ENCODE data around the gene SLC35F4. TPM values are rescaled to one million over a fixed set of nuclear protein-coding genes. Genes with fewer than 3 reads are reported as not detected.

SLC35F4 gene
- total and polyA plus RNA-seq, 2 of the 4 experiments (the other 2 are of a cell fraction): not detected

GRCh38 chr14:57714487-57714931 lies 151.4 kb downstream of the SLC35F4 start:
- Histone ChIP-seq H3K79me1 (ENCODE audit: low read depth in 1 of 2, low read length in 2 of 2) (no peaks in the 10 kb centered on the region), H2BK120ac (ENCODE audit: low read depth, low read length) (no peak overlapping the region), H2AK9ac (replicated peaks; ENCODE audit: low read depth, low read length, poor library complexity) (no peak overlapping the region), H3K4me3 (ENCODE audit: insufficient read depth, low read depth, low read length) (no peak overlapping the region), H3K4me1 (ENCODE audit: control insufficient read depth, insufficient read depth, low read length) (no peaks in the 10 kb centered on the region), H3K23ac (ENCODE audit: low read depth, low read length) (no peak overlapping the region), H3K36me3 (ENCODE audit: control insufficient read depth, insufficient read depth, low read length) (no peaks in the 10 kb centered on the region), H2AFZ (replicated peaks; ENCODE audit: low read length, poor library complexity) (no peak overlapping the region), H3K9ac (ENCODE audit: low read depth, low read length) (no peak overlapping the region), H3K4me2 (ENCODE audit: low read depth, low read length) (no peak overlapping the region), H2BK5ac (ENCODE audit: low read depth, low read length, poor library complexity, severe bottlenecking) (no peak overlapping the region), H3K56ac (ENCODE audit: extremely low read depth, insufficient read depth, low read length) (no peak overlapping the region), H3K18ac (ENCODE audit: low read depth, low read length) (no peak overlapping the region), H3K27ac (ENCODE audit: insufficient read depth, low read length) (no peak overlapping the region), H3K9me1 (ENCODE audit: insufficient read depth, low read length) (no peaks in the 10 kb centered on the region), H4K91ac (ENCODE audit: insufficient read depth, low read depth, low read length) (no peak overlapping the region), H3K9me3 (ENCODE audit: control insufficient read depth, insufficient read depth, low read length) (peaks cover 3% of the 10 kb centered on the region; the same call in 1 of the 2 replicates), H3K27me3 (ENCODE audit: control insufficient read depth, insufficient read depth, low read length) (no peaks in the 10 kb centered on the region), H2AK5ac (ENCODE audit: low read depth, low read length) (no peak overlapping the region), H3K4ac (ENCODE audit: low read depth, low read length) (no peak overlapping the region), H3K14ac (replicated peaks; ENCODE audit: low read depth, low read length) (no peak overlapping the region), H2BK15ac (ENCODE audit: low read depth, low read length) (no peak overlapping the region), H4K20me1 (ENCODE audit: insufficient read depth, low read length) (no peaks in the 10 kb centered on the region), H2BK20ac (ENCODE audit: low read depth, low read length) (no peak overlapping the region), H4K5ac (ENCODE audit: low read depth, low read length) (no peak overlapping the region), H4K8ac (ENCODE audit: low read depth in 2 of 2, low read length in 2 of 2) (no peak overlapping the region)
- no peak for TF ChIP-seq SMC3 (IDR thresholded peaks at IDR 0.05; ENCODE audit: low read depth, low read length)
- TF ChIP-seq RCOR1 (IDR thresholded peaks at IDR 0.05; ENCODE audit: insufficient replicate concordance, low read length): no peak
- TF ChIP-seq RAD21 (IDR thresholded peaks at IDR 0.05; ENCODE audit: low read length): no peak
- POLR2A ChIA-PET (ENCODE audit: unreplicated experiment): no interaction called here
- dilution Hi-C loops (cut with HindIII; ENCODE audit: low sequenced_read_pairs, unreplicated experiment): no loop called here
- no peak for ATAC-seq (ENCODE audit: low read depth)
- no peak for DNase-seq
- BruUV-seq (replicated peaks): no TSS peak
- CTCF ChIA-PET: no interaction called here
- 0% methylated on average over 1 of the region's 3 CpGs; no CpG with 5 or more reads in 1 of the 2 experiments for WGBS, 2 experiments (ENCODE audit: extremely low coverage in 2 of 2, insufficient read length in 1 of 2)
- in situ Hi-C loops (cut with MboI; ENCODE audit: low sequenced_read_pairs): no loop called here
- intact Hi-C loops (cut with micrococcal nuclease): no loop called here
